ENCODE results near the gene STAT5A. TPM values are rescaled to one million over a fixed set of nuclear protein-coding genes. Genes with fewer than 3 reads are reported as not detected.

The STAT5A gene
- total RNA-seq, 1 experiment from 2014 or later, result 6.6 TPM

DNA sequence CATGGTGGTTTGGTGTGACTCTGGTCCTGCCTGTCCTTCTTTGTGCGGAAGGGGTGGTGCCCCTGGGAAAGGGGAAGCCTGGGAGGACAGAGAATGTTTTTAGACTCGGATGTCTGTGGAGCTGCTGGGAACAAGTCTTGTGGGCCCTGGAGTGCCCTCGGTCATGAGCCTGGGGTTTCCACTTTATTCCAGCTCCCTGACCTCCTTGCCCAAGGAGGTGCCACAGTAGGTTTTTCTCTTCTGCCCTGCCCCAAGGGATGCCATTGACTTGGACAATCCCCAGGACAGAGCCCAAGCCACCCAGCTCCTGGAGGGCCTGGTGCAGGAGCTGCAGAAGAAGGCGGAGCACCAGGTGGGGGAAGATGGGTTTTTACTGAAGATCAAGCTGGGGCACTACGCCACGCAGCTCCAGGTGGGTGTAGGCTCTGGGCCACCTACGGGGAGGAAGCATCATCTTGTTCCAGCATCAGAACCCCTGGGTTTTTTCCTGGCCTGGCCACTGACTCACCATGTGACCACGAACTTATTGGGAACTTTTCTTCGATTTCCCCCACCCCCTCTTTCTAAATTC lies 1.4 kb downstream of the STAT5A start:
- H3K27ac Mint-ChIP-seq, result no peak overlapping the region
- H3K36me3 Mint-ChIP-seq, result no peaks in the 10 kb centered on the region
- ATAC-seq, result no peak
- peak overlapping the region; percentile 54; the same call in 1 of the 2 replicates for H3K4me3 Mint-ChIP-seq
- CTCF ChIA-PET, result interaction anchor here (0.8 to 2.6 kb wide), 7 partner anchors 10 to 228 kb away, joined by 3 to 20 read pairs (median 5); partner anchors contain the start of gene KCNH4
- H3K4me1 Mint-ChIP-seq, result peaks cover 16% of the 10 kb centered on the region
- POLR2A ChIA-PET, result interaction anchor here (0.7 to 0.9 kb wide), 2 partner anchors 12 to 22 kb away, joined by 3 to 4 read pairs; no protein-coding TSS in a partner anchor
- no peaks in the 10 kb centered on the region for H3K9me3 Mint-ChIP-seq
- DNase-seq (ENCODE audit: low spot score), result no peak
- TF ChIP-seq SP1 (CRISPR knock-in tag; conservative IDR thresholded peaks at IDR 0.05) (no peak), FOXJ3 (CRISPR knock-in tag; IDR thresholded peaks at IDR 0.05; ENCODE audit: borderline replicate concordance) (no peak), NFYB (CRISPR knock-in tag; conservative IDR thresholded peaks at IDR 0.05; ENCODE audit: low read depth) (no peak), ATF1 (CRISPR knock-in tag; IDR thresholded peaks at IDR 0.05) (no peak), ELF4 (CRISPR knock-in tag; IDR thresholded peaks at IDR 0.05; ENCODE audit: low read depth) (no peak), NFATC4 (CRISPR knock-in tag; IDR thresholded peaks at IDR 0.05) (no peak)
- TF ChIP-seq, protein P1, sequence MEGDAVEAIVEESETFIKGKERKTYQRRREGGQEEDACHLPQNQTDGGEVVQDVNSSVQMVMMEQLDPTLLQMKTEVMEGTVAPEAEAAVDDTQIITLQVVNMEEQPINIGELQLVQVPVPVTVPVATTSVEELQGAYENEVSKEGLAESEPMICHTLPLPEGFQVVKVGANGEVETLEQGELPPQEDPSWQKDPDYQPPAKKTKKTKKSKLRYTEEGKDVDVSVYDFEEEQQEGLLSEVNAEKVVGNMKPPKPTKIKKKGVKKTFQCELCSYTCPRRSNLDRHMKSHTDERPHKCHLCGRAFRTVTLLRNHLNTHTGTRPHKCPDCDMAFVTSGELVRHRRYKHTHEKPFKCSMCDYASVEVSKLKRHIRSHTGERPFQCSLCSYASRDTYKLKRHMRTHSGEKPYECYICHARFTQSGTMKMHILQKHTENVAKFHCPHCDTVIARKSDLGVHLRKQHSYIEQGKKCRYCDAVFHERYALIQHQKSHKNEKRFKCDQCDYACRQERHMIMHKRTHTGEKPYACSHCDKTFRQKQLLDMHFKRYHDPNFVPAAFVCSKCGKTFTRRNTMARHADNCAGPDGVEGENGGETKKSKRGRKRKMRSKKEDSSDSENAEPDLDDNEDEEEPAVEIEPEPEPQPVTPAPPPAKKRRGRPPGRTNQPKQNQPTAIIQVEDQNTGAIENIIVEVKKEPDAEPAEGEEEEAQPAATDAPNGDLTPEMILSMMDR (IDR thresholded peaks at IDR 0.05), result no peak
- TF ChIP-seq, protein P2, sequence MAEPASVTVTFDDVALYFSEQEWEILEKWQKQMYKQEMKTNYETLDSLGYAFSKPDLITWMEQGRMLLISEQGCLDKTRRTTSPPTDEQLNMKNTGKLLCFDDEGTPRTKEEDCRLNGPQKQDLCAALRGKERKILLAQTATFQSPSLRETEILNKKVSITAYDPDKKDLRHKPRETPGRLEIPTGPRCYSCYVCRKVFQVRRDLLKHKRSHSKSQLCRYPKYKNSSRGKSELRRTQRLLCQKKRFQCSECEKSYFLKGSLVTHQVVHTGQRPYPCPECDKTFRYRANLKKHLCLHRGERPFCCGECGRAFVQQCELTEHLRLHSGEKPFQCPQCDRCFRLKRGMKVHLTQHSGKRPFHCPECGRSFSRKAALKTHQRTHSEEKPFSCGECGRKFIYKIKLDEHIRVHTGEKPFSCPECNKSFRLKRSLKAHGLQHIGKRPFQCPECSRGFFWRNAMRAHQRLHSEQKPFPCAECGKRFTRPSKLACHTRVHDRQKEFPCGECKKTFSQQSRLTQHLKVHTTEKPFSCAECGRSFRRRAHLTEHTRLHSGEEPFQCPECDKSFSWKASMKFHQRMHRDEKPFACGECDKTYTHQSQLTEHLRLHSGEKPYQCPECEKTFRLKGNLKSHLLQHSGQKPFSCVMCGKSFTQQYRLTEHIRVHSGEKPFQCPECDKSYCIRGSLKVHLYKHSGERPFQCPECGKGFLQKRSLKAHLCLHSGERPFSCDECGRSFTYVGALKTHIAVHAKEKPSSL (CRISPR knock-in tag; conservative IDR thresholded peaks at IDR 0.05), result no peak
- TF ChIP-seq, protein P3, sequence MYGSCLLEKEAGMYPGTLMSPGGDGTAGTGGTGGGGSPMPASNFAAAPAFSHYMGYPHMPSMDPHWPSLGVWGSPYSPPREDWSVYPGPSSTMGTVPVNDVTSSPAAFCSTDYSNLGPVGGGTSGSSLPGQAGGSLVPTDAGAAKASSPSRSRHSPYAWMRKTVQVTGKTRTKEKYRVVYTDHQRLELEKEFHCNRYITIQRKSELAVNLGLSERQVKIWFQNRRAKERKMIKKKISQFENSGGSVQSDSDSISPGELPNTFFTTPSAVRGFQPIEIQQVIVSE (CRISPR knock-in tag; IDR thresholded peaks at IDR 0.05; ENCODE audit: borderline replicate concordance), result no peak
- peaks cover 35% of the 10 kb centered on the region for H3K27me3 Mint-ChIP-seq (ENCODE audit: low read depth)

DNA sequence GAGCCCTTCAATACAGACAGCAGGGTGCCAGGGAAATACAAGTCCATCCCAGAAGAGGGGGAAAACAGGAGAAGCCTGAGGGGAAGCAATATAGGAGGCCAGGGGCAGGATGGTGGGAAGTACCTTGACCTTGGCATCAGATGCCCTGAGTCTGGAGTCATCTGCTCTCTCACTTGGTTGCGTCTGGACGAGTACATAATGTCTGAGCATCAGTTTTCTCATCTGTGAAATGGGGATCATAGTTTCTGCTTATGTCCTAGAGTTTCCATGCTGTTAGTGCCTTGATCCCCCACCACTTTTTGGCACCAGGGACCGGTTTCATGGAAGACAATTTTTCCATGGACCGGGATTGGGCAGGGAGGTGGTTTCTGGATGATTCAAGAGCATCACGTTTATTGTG lies 2.3 kb downstream of the STAT5A start:
- no peaks in the 10 kb centered on the region for H3K9me3 Mint-ChIP-seq
- TF ChIP-seq, protein P4, sequence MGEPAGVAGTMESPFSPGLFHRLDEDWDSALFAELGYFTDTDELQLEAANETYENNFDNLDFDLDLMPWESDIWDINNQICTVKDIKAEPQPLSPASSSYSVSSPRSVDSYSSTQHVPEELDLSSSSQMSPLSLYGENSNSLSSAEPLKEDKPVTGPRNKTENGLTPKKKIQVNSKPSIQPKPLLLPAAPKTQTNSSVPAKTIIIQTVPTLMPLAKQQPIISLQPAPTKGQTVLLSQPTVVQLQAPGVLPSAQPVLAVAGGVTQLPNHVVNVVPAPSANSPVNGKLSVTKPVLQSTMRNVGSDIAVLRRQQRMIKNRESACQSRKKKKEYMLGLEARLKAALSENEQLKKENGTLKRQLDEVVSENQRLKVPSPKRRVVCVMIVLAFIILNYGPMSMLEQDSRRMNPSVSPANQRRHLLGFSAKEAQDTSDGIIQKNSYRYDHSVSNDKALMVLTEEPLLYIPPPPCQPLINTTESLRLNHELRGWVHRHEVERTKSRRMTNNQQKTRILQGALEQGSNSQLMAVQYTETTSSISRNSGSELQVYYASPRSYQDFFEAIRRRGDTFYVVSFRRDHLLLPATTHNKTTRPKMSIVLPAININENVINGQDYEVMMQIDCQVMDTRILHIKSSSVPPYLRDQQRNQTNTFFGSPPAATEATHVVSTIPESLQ (CRISPR knock-in tag; IDR thresholded peaks at IDR 0.05), result no peak
- no peak for TF ChIP-seq NR3C1 (CRISPR knock-in tag; conservative IDR thresholded peaks at IDR 0.05; ENCODE audit: low read depth)
- no peak overlapping the region for H3K4me3 Mint-ChIP-seq
- peaks cover 16% of the 10 kb centered on the region for H3K4me1 Mint-ChIP-seq
- ATAC-seq (no peak), DNase-seq (ENCODE audit: low spot score) (no peak)
- H3K27ac Mint-ChIP-seq, result no peak overlapping the region
- peaks cover 35% of the 10 kb centered on the region for H3K27me3 Mint-ChIP-seq (ENCODE audit: low read depth)
- no peaks in the 10 kb centered on the region for H3K36me3 Mint-ChIP-seq
- CTCF ChIA-PET, result interaction anchor here (0.6 to 1.9 kb wide), 3 partner anchors 14 to 116 kb away, joined by 3 to 6 read pairs (median 3); partner anchors contain the start of gene KCNH4
- POLR2A ChIA-PET, result no interaction called here

DNA sequence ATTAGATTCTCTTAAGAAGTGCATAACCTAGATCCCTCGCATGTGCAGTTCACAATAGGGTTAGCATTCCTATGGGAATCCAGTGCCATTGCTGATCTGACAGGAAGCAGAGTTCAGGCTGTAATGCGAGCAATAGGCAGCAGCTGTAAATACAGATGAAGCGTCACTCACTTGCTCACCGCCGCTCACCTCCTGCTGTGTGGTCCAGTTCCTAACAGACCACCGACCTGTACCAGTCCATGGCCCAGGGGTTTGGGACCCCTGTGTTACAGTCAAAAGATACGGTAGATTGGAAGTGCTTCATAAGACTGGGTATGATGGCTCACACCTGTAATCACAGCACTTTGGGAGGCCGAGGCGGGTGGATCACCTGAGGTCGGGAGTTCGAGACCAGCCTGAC lies 2.8 kb downstream of the STAT5A start:
- ChIA-PET POLR2A (no interaction called here), CTCF (interaction anchor here (0.6 to 2.1 kb wide), 3 partner anchors 14 to 115 kb away, joined by 3 to 11 read pairs (median 6); no protein-coding TSS in a partner anchor)
- peaks cover 35% of the 10 kb centered on the region for H3K27me3 Mint-ChIP-seq (ENCODE audit: low read depth)
- no peaks in the 10 kb centered on the region for H3K36me3 Mint-ChIP-seq
- H3K27ac Mint-ChIP-seq, result no peak overlapping the region
- H3K4me1 Mint-ChIP-seq, result peaks cover 16% of the 10 kb centered on the region
- no peak for ATAC-seq
- DNase-seq (ENCODE audit: low spot score), result no peak
- no peaks in the 10 kb centered on the region for H3K9me3 Mint-ChIP-seq
- no peak overlapping the region for H3K4me3 Mint-ChIP-seq
- TF ChIP-seq, protein P5, sequence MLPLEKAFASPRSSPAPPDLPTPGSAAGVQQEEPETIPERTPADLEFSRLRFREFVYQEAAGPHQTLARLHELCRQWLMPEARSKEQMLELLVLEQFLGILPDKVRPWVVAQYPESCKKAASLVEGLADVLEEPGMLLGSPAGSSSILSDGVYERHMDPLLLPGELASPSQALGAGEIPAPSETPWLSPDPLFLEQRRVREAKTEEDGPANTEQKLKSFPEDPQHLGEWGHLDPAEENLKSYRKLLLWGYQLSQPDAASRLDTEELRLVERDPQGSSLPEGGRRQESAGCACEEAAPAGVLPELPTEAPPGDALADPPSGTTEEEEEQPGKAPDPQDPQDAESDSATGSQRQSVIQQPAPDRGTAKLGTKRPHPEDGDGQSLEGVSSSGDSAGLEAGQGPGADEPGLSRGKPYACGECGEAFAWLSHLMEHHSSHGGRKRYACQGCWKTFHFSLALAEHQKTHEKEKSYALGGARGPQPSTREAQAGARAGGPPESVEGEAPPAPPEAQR (CRISPR knock-in tag; IDR thresholded peaks at IDR 0.05), result no peak
- TF ChIP-seq GRHL2 (CRISPR knock-in tag; IDR thresholded peaks at IDR 0.05; ENCODE audit: insufficient replicate concordance, severe bottlenecking) (no peak), FOXJ3 (CRISPR knock-in tag; IDR thresholded peaks at IDR 0.05; ENCODE audit: borderline replicate concordance) (no peak), SP1 (CRISPR knock-in tag; conservative IDR thresholded peaks at IDR 0.05) (no peak), TP53 (CRISPR knock-in tag; IDR thresholded peaks at IDR 0.05) (no peak), GTF2I (CRISPR knock-in tag; conservative IDR thresholded peaks at IDR 0.05) (no peak), NR3C1 (CRISPR knock-in tag; conservative IDR thresholded peaks at IDR 0.05; ENCODE audit: low read depth) (no peak), ZNF138 (CRISPR knock-in tag; conservative IDR thresholded peaks at IDR 0.05) (no peak)
- TF ChIP-seq, protein P6, sequence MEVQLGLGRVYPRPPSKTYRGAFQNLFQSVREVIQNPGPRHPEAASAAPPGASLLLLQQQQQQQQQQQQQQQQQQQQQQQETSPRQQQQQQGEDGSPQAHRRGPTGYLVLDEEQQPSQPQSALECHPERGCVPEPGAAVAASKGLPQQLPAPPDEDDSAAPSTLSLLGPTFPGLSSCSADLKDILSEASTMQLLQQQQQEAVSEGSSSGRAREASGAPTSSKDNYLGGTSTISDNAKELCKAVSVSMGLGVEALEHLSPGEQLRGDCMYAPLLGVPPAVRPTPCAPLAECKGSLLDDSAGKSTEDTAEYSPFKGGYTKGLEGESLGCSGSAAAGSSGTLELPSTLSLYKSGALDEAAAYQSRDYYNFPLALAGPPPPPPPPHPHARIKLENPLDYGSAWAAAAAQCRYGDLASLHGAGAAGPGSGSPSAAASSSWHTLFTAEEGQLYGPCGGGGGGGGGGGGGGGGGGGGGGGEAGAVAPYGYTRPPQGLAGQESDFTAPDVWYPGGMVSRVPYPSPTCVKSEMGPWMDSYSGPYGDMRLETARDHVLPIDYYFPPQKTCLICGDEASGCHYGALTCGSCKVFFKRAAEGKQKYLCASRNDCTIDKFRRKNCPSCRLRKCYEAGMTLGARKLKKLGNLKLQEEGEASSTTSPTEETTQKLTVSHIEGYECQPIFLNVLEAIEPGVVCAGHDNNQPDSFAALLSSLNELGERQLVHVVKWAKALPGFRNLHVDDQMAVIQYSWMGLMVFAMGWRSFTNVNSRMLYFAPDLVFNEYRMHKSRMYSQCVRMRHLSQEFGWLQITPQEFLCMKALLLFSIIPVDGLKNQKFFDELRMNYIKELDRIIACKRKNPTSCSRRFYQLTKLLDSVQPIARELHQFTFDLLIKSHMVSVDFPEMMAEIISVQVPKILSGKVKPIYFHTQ (CRISPR knock-in tag; IDR thresholded peaks at IDR 0.05), result no peak
- TF ChIP-seq, protein P4 (CRISPR knock-in tag; IDR thresholded peaks at IDR 0.05), result no peak

Measured in WTC11 (cell line).